Measurements from ENCODE around the gene HPSE2.

HPSE2 gene

GRCh38 chr10:98411768-98412167 is 823.9 kb downstream of the HPSE2 start:
- TF ChIP-seq POLR2AphosphoS5 (IDR thresholded peaks at IDR 0.05; ENCODE audit: low read depth, low read length) = no peak
- no peak for TF ChIP-seq TAF1 (IDR thresholded peaks at IDR 0.05; ENCODE audit: borderline replicate concordance, insufficient read depth, low read length)
- TF ChIP-seq, protein P1, sequence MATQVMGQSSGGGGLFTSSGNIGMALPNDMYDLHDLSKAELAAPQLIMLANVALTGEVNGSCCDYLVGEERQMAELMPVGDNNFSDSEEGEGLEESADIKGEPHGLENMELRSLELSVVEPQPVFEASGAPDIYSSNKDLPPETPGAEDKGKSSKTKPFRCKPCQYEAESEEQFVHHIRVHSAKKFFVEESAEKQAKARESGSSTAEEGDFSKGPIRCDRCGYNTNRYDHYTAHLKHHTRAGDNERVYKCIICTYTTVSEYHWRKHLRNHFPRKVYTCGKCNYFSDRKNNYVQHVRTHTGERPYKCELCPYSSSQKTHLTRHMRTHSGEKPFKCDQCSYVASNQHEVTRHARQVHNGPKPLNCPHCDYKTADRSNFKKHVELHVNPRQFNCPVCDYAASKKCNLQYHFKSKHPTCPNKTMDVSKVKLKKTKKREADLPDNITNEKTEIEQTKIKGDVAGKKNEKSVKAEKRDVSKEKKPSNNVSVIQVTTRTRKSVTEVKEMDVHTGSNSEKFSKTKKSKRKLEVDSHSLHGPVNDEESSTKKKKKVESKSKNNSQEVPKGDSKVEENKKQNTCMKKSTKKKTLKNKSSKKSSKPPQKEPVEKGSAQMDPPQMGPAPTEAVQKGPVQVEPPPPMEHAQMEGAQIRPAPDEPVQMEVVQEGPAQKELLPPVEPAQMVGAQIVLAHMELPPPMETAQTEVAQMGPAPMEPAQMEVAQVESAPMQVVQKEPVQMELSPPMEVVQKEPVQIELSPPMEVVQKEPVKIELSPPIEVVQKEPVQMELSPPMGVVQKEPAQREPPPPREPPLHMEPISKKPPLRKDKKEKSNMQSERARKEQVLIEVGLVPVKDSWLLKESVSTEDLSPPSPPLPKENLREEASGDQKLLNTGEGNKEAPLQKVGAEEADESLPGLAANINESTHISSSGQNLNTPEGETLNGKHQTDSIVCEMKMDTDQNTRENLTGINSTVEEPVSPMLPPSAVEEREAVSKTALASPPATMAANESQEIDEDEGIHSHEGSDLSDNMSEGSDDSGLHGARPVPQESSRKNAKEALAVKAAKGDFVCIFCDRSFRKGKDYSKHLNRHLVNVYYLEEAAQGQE (IDR thresholded peaks at IDR 0.05; ENCODE audit: insufficient read depth in 1 of 2, low read depth in 2 of 2, low read length in 2 of 2) = no peak
- no peak for TF ChIP-seq FOXP2 (optimal IDR thresholded peaks at IDR 0.05; ENCODE audit: borderline replicate concordance, extremely low read depth, extremely low read length, insufficient read depth)
- no peak for TF ChIP-seq SIN3A (IDR thresholded peaks at IDR 0.05; ENCODE audit: borderline replicate concordance, insufficient read depth, low read length)

DNA sequence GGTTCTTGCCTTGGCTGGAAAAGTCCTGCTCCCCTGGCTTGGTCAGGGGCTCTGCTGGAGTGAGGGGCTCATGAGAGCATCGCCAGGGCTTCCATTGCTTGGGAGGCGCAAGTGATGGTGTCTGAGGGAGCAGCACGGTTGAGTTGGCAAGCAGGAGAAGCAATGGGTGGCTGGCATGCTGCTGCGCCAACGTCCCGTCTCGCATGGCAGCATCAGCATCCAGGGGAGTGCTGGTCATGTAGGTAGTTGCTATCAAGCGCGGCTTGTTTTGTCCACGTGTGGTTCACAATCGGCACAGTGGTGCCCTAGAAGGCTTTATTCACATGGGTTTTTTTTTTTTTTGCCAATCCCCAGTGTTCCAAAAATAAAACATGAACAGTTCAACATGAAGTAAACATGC is 824.5 kb downstream of the HPSE2 start:
- TF ChIP-seq FOXP2 (optimal IDR thresholded peaks at IDR 0.05; ENCODE audit: borderline replicate concordance, extremely low read depth, extremely low read length, insufficient read depth) (no peak), TAF1 (IDR thresholded peaks at IDR 0.05; ENCODE audit: borderline replicate concordance, insufficient read depth, low read length) (no peak), POLR2AphosphoS5 (IDR thresholded peaks at IDR 0.05; ENCODE audit: low read depth, low read length) (no peak), SIN3A (IDR thresholded peaks at IDR 0.05; ENCODE audit: borderline replicate concordance, insufficient read depth, low read length) (no peak)
- TF ChIP-seq, protein P1 (IDR thresholded peaks at IDR 0.05; ENCODE audit: insufficient read depth in 1 of 2, low read depth in 2 of 2, low read length in 2 of 2) = no peak

GRCh38 chr10:98410759-98411158 is 824.9 kb downstream of the HPSE2 start:
- TF ChIP-seq, protein P1 (IDR thresholded peaks at IDR 0.05; ENCODE audit: insufficient read depth in 1 of 2, low read depth in 2 of 2, low read length in 2 of 2) = no peak
- TF ChIP-seq POLR2AphosphoS5 (IDR thresholded peaks at IDR 0.05; ENCODE audit: low read depth, low read length) (no peak), SIN3A (IDR thresholded peaks at IDR 0.05; ENCODE audit: borderline replicate concordance, insufficient read depth, low read length) (no peak), FOXP2 (optimal IDR thresholded peaks at IDR 0.05; ENCODE audit: borderline replicate concordance, extremely low read depth, extremely low read length, insufficient read depth) (no peak), TAF1 (IDR thresholded peaks at IDR 0.05; ENCODE audit: borderline replicate concordance, insufficient read depth, low read length) (no peak)

- no peak for TF ChIP-seq SIN3A (IDR thresholded peaks at IDR 0.05; ENCODE audit: borderline replicate concordance, insufficient read depth, low read length)
- no peak for TF ChIP-seq FOXP2 (optimal IDR thresholded peaks at IDR 0.05; ENCODE audit: borderline replicate concordance, extremely low read depth, extremely low read length, insufficient read depth)
- no peak for TF ChIP-seq TAF1 (IDR thresholded peaks at IDR 0.05; ENCODE audit: borderline replicate concordance, insufficient read depth, low read length)
- TF ChIP-seq POLR2AphosphoS5 (IDR thresholded peaks at IDR 0.05; ENCODE audit: low read depth, low read length) = no peak
- TF ChIP-seq, protein P1 (IDR thresholded peaks at IDR 0.05; ENCODE audit: insufficient read depth in 1 of 2, low read depth in 2 of 2, low read length in 2 of 2) = no peak
Measured at GRCh38 chr10:98410135-98410743, 825.4 kb downstream of the HPSE2 start.

All from PFSK-1 (cell line).